Liver (tissue), 3 donors: ENCODE results near the gene SLC16A10.

Source experiments
- CTCF ChIP-seq: fragments of 150-350 bp; IDR thresholded peaks from 2 replicates; pipeline ENCODE4 v1.5.1; 2017; ENCODE audit warnings: improper control_type of control experiment, low read depth, low read length; ENCODE audit not compliant: missing input control
- EGR1 ChIP-seq, 2 donors: IDR thresholded peaks; 2 replicates each; pipeline ENCODE4 v1.6.1; 2016 to 2018; ENCODE audit warnings: antibody characterized with exemption in 2 of 2, low read depth in 2 of 2
- FOXA1 ChIP-seq: IDR thresholded peaks from 2 replicates; pipeline ENCODE4 v1.6.1; 2016; ENCODE audit warnings: antibody characterized with exemption
- NR2F2 ChIP-seq: IDR thresholded peaks from 2 replicates; pipeline ENCODE4 v1.6.1; 2016; ENCODE audit warnings: antibody characterized with exemption
- RAD21 ChIP-seq, 2 donors: IDR thresholded peaks; 2 replicates each; pipeline ENCODE4 v1.6.1; 2016; ENCODE audit warnings: antibody characterized with exemption in 2 of 2, mild to moderate bottlenecking in 2 of 2
- SP1 ChIP-seq: IDR thresholded peaks from 2 replicates; pipeline ENCODE4 v1.6.1; 2018; ENCODE audit warnings: antibody characterized with exemption, mild to moderate bottlenecking
- TAF1 ChIP-seq: conservative IDR thresholded peaks from 2 replicates; pipeline ENCODE4 v1.6.1; 2016; ENCODE audit warnings: antibody characterized with exemption, mild to moderate bottlenecking
- TF ChIP-seq, protein P1 (sequence below): IDR thresholded peaks from 2 replicates; pipeline ENCODE4 v1.6.1; 2016; ENCODE audit warnings: antibody characterized with exemption, mild to moderate bottlenecking
- TF ChIP-seq, protein P2 (sequence below): IDR thresholded peaks from 2 replicates; pipeline ENCODE4 v1.6.1; 2016; ENCODE audit warnings: antibody characterized with exemption
- TF ChIP-seq, protein P3 (sequence below): IDR thresholded peaks from 2 replicates; pipeline ENCODE4 v1.6.1; 2016; ENCODE audit warnings: antibody characterized with exemption
- donor health status: healthy.
- donor health status: healthy.

- TF ChIP-seq EGR1 (IDR thresholded peaks at IDR 0.05; ENCODE audit: low read depth in 2 of 2) (no peak), RAD21 (IDR thresholded peaks at IDR 0.05) (no peak), CTCF (no peak), FOXA1 (no peak), SP1 (no peak), NR2F2 (no peak), TAF1 (no peak)
- TF ChIP-seq, protein P1, sequence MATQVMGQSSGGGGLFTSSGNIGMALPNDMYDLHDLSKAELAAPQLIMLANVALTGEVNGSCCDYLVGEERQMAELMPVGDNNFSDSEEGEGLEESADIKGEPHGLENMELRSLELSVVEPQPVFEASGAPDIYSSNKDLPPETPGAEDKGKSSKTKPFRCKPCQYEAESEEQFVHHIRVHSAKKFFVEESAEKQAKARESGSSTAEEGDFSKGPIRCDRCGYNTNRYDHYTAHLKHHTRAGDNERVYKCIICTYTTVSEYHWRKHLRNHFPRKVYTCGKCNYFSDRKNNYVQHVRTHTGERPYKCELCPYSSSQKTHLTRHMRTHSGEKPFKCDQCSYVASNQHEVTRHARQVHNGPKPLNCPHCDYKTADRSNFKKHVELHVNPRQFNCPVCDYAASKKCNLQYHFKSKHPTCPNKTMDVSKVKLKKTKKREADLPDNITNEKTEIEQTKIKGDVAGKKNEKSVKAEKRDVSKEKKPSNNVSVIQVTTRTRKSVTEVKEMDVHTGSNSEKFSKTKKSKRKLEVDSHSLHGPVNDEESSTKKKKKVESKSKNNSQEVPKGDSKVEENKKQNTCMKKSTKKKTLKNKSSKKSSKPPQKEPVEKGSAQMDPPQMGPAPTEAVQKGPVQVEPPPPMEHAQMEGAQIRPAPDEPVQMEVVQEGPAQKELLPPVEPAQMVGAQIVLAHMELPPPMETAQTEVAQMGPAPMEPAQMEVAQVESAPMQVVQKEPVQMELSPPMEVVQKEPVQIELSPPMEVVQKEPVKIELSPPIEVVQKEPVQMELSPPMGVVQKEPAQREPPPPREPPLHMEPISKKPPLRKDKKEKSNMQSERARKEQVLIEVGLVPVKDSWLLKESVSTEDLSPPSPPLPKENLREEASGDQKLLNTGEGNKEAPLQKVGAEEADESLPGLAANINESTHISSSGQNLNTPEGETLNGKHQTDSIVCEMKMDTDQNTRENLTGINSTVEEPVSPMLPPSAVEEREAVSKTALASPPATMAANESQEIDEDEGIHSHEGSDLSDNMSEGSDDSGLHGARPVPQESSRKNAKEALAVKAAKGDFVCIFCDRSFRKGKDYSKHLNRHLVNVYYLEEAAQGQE = no peak
- TF ChIP-seq, protein P2, sequence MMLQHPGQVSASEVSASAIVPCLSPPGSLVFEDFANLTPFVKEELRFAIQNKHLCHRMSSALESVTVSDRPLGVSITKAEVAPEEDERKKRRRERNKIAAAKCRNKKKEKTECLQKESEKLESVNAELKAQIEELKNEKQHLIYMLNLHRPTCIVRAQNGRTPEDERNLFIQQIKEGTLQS = no peak
- TF ChIP-seq, protein P3, sequence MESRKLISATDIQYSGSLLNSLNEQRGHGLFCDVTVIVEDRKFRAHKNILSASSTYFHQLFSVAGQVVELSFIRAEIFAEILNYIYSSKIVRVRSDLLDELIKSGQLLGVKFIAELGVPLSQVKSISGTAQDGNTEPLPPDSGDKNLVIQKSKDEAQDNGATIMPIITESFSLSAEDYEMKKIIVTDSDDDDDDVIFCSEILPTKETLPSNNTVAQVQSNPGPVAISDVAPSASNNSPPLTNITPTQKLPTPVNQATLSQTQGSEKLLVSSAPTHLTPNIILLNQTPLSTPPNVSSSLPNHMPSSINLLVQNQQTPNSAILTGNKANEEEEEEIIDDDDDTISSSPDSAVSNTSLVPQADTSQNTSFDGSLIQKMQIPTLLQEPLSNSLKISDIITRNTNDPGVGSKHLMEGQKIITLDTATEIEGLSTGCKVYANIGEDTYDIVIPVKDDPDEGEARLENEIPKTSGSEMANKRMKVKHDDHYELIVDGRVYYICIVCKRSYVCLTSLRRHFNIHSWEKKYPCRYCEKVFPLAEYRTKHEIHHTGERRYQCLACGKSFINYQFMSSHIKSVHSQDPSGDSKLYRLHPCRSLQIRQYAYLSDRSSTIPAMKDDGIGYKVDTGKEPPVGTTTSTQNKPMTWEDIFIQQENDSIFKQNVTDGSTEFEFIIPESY = no peak
Measured at GRCh38 chr6:111208933-111209332, 121.6 kb downstream of the SLC16A10 start.
